ENCODE measurements around the gene CMTM4. TPM values are rescaled to one million over a fixed set of nuclear protein-coding genes. Genes with fewer than 3 reads are reported as not detected.
"Not testable (repeated sequence)": the region's sequence is repeated elsewhere in the genome, so short reads cannot be mapped to it uniquely, and the experiment has no call there.

CMTM4 gene
- total RNA-seq, 1 donor from 2014 or later, result 1.4 TPM

DNA sequence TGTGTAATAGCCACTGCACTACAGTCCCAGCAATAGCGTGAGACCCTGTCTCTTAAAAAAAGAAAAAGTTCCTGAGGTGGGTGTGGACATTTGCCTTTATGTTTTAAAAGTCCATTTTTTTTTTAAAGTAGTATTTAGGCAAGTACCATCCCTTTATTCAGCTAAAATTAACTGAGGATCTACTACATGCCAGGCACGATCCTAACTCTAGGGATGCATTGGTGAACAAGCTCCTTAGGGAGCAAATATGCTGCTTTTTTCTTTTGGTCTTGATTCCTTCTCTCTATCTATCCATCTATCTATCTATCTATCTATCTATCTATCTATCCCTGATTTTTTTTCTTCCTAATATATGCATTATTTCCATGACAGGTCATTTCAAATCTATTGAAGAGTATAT, 47.4 kb downstream of the CMTM4 start:
- intact Hi-C loops (cut with micrococcal nuclease), result no loop called here

DNA sequence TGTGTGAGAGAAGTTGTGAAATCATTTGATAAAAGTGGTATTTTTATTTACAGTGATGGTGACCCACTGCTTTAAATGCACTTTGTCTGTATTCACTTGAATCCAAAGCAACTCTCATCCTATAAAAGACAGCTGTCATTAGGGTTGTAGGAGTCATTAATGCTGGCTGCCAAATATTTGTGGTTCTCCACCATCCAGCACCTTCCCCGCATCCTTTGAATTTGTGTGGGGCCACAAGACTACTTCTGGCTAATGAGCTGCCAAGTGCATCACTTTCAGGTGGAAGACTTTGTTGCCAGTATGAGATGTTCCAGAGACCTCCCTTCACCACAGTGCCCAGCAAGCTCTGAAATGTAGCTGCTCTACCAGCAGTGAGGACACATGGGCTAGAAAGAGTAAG, 48.7 kb downstream of the CMTM4 start:
- intact Hi-C loops (cut with micrococcal nuclease), result no loop called here

DNA sequence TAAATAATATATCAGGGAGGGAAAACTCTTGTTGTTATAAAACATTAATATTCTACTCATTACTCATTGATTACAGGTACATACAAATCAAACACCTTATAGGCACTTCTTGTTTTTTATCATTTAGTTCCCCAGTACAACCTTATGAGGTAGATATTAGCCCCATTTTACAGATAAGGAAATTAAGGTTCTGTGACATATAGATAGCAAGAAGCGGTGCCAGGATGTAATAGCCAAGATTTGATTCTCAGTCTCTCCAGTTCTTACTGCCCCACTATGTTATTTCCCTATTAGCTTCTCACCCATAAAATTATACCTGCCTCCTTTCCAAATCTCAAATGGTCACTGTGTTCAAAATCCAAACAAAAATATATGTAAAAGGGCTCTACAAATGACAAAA, 55.2 kb downstream of the CMTM4 start:
- intact Hi-C loops (cut with micrococcal nuclease), result no loop called here

DNA sequence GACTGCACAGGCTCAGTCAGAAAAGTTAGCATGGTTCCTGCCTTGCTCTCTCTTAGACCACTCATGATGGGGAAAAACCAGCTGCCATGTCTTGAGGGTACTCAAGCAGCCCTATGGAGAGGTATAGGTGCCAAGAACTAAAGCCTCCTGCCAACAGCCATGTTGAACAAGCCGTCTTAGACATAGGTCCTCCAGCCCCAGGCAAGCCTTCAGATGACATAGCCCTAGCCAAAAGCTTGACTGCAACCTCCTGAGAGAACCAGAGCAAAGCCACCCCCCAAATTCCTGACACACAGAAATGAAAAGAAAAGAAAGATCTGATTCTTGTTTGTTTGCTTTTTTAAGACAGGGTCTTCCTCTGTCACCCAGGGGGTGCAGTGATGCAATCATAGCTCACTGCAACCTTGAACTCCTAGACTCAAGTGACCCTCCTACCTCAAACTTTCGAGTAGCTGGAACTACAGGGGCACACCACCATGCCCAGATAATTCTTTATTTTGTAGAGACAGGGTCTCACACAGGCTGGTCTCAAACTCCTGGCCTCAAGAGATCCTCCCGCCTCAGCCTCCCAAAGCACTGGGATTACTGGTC, 55.7 kb downstream of the CMTM4 start:
- intact Hi-C loops (cut with micrococcal nuclease), result no loop called here

DNA sequence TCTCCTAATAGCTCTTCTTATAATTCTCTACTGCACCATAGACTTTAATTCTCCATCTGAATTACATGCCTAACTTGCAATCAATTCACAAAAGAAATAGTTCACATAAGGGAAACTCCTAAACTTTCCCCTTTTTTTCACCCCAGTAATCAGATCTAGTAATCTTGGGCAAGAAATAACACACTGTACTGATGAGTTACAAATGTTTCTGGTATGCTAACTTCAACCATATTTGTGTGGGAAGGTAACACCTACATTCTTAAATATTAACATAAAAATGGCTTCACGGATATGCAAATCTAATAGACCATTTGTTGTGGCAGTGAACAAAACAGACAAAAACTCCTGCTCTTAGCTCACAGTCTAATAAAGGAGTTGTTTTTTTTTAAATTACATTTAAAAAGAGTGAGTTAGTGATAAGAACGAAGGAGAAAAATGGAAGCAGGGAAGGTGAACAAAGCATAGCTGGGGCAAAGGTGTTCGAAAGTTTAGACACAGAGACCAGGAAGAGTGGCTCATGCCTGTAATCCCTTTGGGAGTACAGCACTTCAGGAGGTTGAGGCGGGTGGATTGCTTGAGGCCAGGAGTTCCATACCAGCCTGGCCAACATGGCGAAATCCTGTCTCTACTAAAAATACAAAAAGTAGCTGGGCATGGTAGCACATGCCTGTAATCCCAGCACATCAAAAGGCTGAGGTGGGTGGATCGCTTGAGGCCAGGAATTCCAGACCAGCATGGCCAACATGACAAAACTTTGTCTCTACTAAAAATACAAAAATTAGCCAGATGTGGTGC, 57.3 kb downstream of the CMTM4 start:
- intact Hi-C loops (cut with micrococcal nuclease), result no loop called here

DNA sequence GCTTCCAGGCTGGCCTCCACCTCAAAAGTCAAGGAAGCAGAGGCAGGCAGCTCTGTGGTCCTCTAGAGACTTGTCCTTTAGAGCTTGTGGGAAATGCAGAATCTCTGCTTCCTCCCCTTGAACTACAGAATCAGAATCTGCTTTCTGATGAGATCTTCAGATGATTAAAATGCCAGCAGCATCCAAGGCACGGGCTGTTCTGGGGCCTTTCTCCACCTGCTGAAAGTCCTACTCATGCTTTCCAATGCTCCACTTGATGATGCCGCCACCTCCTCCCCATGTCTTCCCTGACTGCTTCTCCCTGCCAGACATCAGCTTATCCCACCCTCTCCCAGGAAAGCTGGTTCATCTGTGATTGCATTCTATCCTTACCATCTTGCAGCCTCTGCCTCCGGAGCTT, 58.7 kb downstream of the CMTM4 start:
- intact Hi-C loops (cut with micrococcal nuclease), result no loop called here

DNA sequence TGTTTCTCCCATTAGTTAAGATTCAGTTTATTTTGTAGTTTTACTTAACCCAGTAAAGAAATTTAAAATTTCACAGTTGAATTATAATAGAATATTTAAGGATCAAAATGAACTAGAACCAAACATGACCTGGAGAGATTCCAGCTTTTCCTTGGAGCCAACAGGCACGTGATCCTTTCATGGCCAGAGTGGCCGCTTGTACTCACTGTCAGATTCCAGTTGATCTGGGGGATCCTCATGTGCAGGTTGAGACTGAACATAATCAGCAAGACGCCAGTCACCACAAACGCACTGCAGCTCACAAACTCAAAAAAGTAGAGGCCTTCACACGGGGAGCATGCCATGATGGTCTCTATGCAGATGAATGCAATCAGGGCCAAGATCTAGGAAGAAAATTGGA, 60.3 kb downstream of the CMTM4 start:
- intact Hi-C loops (cut with micrococcal nuclease), result no loop called here

DNA sequence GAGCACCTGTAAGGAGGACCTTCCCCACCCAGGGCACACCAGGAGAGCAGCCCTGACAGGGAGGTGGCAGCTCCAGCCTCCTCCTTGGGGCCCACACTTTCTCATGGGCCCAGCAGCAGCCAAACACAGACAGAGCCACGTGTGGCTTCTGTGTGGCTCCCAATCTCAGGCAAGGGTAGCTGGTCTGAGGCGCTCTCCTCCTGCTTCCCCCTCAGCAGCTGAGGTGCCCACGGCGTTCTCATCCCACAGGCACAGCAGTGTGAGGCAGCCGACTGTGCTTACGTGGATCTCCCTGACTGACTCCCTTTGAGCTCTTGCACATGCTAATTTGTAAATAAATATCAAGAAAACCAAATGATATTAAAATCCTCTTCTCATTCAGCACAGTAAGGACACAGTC, 61.1 kb downstream of the CMTM4 start:
- intact Hi-C loops (cut with micrococcal nuclease), result no loop called here

DNA sequence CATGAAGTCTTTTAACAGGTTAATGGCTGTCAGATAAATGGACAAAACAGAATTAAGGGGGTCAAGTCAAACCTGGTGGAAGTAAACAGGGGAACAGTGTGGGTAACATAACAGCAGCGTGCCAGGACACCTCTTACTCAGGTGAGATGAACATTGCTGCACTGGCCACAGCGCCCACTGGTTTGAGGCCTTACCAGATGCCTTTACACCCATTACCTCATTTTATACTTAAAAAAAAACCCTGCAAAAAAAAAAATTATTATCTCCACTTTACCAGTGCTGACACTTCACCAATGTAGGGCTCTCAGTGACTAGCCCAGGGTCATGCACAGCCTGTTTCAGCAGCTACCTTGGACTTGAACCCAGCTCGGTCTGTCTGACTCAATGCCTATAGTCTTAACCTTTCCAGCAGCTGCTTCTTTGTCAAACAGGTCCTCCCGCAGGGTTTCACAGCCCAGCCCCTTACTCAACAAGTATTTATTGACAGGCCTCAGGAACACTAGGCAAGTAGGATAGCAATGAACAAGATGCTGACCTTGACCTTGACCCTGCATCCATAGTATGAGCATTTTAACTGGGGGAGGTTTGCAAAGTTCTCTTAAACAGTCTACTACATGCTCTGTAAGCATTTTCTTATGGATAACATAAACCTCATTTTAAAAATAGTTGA, 61.9 kb downstream of the CMTM4 start:
- intact Hi-C loops (cut with micrococcal nuclease), result no loop called here

DNA sequence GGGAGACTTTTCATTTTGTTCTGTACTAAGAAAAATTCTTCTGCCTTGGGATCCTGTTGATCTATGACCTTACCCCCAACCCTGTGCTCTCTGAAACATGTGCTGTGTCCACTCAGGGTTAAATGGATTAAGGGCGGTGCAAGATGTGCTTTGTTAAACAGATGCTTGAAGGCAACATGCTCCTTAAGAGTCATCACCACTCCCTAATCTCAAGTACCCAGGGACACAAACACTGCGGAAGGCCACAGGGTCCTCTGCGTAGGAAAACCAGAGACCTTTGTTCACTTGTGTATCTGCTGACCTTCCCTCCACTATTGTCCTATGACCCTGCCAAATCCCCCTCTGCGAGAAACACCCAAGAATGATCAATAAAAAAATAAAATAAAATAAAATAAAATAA, 65.0 kb downstream of the CMTM4 start:
- intact Hi-C loops (cut with micrococcal nuclease), result not testable (repeated sequence)

DNA sequence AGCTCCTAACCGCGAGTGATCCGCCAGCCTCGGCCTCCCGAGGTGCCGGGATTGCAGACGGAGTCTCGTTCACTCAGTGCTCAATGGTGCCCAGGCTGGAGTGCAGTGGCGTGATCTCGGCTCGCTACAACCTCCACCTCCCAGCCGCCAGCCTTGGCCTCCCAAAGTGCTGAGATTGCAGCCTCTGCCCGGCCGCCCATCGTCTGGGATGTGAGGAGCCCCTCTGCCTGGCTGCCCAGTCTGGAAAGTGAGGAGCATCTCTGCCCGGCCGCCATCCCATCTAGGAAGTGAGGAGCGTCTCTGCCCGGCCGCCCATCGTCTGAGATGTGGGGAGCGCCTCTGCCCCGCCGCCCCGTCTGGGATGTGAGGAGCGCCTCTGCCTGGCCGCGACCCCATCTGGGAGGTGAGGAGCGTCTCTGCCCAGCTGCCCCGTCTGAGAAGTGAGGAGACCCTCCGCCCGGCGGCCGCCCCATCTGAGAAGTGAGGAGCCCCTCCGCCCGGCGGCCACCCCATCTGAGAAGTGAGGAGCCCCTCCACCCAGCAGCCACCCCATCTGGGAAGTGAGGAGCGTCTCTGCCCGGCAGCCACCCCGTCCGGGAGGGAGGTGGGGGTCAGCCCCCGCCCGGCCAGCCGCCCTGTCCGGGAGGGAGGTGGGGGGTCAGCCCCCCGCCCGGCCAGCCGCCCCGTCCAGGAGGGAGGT, 65.8 kb downstream of the CMTM4 start:
- intact Hi-C loops (cut with micrococcal nuclease), result not testable (repeated sequence)

DNA sequence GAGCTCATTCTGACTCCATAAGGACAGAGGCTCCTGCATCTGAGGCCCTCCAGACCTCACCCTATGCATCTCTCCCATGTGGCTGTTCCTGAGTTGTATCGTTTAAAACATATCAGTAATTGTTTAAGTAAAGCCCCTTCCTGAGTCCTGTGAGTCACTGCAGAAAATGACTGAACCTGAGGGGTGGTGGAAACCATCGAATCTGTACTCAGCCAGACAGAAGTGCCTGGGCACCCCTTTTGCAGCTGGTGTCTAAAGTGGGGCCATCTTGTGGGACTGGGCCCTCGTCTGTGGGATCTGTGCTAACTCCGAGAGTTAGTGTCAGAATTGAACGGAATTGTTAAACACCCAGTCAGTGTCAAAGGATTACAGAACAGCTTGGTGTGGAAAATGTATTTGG, 66.7 kb downstream of the CMTM4 start:
- intact Hi-C loops (cut with micrococcal nuclease), result no loop called here

DNA sequence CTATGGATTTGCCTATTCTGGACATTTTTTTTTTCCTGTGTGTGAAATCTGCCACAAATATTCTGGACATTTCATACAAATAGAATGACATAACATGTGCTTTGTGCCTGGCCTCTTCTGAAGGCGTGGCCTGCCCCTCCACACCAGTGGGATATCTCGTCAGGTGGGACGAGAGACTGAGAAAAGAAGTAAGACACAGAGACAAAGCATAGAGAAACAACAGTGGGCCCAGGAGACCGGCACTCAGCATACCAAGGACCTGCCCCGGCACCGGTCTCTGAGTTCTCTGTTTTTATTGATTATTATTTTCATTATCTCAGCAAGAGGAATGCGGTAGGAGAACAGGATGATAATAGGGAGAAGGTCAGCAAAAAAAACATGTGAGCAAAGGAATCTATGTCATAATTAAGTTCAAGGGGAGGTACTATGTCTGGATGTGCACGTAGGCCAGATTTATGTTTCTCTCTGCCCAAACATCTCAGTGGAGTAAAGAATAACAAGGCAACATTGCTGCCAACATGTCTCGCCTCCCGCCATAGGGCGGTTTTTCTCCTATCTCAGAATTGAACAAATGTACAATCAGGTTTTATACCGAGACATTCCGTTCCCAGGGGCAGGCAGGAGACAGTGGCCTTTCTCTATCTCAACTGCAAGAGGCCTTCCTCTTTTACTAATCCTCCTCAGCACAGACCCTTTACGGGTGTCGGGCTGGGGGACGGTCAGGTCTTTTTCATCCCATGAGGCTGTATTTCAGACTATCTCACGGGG, 68.7 kb downstream of the CMTM4 start:
- intact Hi-C loops (cut with micrococcal nuclease), result not testable (repeated sequence)

DNA sequence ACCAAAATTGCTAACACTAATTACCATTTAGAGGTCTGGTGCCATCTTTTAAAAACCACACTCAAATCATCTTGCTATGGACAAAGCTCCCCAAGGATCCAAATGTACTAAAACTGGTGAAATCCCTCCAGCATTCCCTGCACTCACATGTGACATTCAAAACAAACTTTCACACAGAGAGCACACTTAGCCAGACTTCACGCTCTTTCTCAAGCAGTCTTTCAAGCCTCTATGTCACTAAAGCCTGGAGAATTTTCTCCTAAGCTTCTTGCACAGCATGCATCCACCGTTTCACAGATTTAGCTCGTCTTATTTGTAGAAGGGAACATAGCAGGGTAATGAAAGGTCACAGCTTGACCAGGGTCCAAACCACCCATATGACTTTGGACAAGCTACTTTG, 72.8 kb downstream of the CMTM4 start:
- intact Hi-C loops (cut with micrococcal nuclease), result no loop called here

DNA sequence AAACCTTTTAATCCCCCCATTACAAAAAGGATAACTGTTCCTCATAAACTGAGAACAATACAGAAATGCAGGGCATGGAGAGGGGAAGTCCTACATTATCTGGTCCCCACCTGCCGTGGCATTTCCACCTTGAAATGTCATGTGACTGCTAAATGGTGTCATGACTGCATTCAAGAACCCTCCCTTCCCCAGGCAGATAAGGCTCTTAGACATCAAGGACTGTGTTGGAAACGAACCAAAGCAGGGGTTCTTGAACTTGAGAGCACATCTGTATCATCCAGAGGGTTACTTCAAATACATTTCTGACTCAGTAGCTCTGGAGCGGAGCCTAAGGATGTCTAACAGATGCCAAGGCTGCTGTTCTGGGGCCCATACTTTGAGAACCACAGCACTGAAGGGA, 73.7 kb downstream of the CMTM4 start:
- intact Hi-C loops (cut with micrococcal nuclease), result no loop called here

DNA sequence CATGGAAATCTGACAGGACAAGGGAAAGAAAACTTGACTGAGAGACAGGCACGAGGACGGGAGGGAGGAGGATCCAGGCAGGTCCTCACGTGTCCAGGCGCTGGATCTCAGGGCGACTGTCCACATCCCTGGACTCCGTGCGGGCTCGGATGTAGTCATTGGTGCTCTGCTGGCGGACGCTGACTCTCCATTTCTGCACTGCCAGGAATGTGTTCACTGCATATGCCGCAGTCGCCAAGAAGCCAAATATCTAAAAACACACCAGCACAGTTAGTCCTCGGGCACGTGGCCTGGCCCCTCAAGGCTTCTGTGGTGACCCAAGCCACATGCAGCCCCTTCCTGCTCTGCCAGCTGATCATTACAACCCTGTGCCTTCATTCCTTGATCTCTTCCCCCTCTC, 74.6 kb downstream of the CMTM4 start:
- intact Hi-C loops (cut with micrococcal nuclease), result no loop called here

DNA sequence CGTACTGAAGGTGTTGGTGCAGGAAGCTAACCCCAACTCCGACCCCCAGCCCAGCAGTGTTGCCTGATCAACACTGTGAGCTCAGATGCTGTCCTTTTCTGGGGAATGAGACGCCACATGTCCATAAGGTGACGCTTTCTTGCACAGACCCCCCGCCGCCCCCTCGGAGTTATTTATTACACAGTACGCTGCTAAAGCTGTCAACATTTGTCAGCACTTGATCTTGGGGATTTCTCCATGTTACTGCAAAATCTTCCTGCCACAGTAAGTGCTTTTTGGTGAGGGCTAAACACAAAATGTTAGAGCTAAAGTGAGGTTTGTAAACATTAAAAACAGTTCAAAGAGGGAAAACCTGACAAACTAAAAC, 76.1 kb downstream of the CMTM4 start:
- intact Hi-C loops (cut with micrococcal nuclease), result no loop called here

DNA sequence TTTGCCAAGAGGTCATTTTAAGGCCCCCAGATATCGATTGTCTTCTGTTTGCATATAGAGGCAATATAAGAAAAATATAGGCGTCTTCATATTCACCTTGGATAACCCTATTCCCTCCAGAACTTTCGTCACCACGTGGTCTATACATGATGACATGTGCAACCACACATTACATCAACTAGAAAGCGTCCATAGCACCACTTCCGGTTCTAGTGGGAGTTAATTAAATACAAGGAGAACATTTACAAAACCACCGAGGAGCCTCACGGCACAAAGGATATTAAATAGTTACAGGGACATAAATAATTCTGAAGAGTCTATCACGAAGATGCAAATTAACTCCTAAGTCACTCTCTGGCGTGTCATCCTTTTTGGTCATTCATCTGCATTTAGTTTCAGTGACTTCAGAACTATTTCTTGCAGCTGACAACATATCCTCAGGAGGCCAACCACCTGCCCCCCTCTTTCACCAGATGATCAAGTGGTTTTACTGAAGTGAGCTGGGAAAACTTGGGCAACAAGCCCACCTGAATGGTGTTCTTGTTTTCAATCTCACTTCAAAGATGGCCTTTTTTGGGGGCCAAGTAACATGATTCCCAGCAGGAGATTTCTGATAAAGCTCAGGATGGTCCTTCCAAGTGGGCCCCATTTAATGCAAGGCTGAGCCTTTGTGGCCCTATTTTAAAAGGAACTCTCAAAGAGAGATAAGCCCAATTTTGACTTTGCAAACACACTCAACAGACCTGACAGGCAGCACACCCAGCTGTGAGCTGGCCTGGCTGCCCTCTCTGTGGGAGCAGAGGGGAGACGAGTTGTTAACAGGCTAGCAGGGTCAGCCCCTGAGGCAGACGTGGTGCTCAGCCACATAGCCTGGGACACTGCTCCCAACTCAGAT, 76.8 kb downstream of the CMTM4 start:
- intact Hi-C loops (cut with micrococcal nuclease), result no loop called here

DNA sequence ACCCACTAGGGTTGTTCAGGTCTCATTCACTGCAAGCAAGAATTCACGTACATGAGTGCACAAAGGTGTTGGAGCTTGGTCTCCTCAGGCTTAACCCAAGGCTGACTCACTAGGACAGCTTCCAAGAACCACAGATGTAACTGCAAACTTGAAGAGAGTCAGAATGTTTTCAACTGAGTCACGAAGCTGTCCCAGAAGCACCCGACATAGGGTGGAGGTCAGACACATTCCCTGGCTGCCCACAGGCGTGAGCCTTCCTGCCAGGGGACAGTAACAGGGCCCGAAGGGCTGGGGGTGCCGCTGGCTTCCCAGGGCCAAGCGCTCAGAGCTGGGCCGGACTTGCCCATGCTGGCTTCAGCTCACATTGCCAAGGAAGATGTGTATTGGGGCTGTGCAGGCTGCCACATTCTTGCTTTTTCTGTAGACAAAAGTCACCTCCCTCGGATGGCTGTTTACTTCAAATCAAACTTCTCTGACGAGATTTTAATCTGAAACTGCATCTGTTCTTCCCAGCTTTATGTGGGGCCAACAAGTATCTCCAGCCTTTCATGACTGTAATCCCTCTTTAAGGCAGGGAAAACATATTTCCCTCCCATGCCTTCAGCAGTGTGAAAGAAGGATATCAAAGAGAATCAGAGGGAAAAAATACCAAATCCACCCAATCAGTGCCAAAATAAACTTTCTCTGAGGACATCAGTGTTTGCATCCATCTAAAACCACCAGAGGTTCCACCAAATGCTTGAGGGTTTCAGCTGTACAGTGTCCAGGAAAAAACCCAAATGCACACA, 77.8 kb downstream of the CMTM4 start:
- intact Hi-C loops (cut with micrococcal nuclease), result no loop called here

DNA sequence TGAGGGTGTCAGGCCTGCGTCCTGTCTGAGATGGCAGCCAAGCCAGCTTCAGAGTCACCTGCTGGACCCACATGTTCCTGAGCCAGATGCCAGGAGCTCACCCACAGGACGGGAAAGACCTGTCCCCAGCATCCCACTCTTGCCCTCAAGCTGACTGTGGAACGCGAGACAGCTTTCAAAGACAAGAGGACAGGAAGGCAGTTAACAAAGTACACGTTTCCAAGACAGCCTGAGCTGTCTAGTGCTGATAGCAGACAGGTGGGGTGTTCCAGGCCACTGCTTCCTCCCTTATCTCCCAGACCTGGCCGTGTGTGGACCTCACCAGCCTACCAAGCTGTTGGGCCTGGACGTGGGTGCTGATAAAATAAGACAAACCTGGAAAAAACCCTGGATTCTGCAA, 78.8 kb downstream of the CMTM4 start:
- intact Hi-C loops (cut with micrococcal nuclease), result no loop called here

Data from T-helper 1 cell treated with Interleukin-12 subunit alpha and Interleukin-12 subunit beta and Interleukin-4 antibody, amounts not matched to agents 30 ng/mL and 1 ng/mL, for 36 hours (primary cell).